H1 (cell line): Measurements from ENCODE around the gene ZNF292. TPM values are rescaled to one million over a fixed set of nuclear protein-coding genes. Genes with fewer than 3 reads are reported as not detected.

Experiments
- CTCF ChIA-PET: fragments of 300-600 bp; sonication (Branson Sonifier 250); formaldehyde crosslinking; loops from one replicate; lab custom pipeline; 2021; ENCODE audit not compliant: partially characterized antibody; lab: Charles Lee
- POLR2A ChIA-PET: fragments of 300-600 bp; sonication (Branson Sonifier 250); formaldehyde crosslinking; loops from one replicate; lab custom pipeline; 2021; ENCODE audit warnings: inconsistent platforms; ENCODE audit not compliant: partially characterized antibody; lab: Charles Lee
- DNase-seq, 2 experiments: peaks; one replicate each; pipeline versions ENCODE4 v3.0.0 to v3.0.0-alpha.2; 2010 to 2022; ENCODE audit warnings: low spot score in 2 of 2, low read depth in 1 of 2, mixed read lengths in 1 of 2
- FAIRE-seq: peaks from 2 replicates; lab custom pipeline; 2011; peaks lifted over from hg19 to GRCh38; lab: Jason Lieb, UNC
- H2AFZ ChIP-seq: 2 replicates; pipeline ENCODE4 v1.8.1; 2012; ENCODE audit warnings: low read length, inconsistent platforms
- H2AK5ac ChIP-seq: 2 replicates; pipeline ENCODE4 v1.6.1; 2013; ENCODE audit warnings: low read depth, low read length
- H2BK120ac ChIP-seq: replicated peaks from 2 replicates; pipeline ENCODE3; 2013; ENCODE audit warnings: low read depth, low read length, inconsistent platforms
- H2BK12ac ChIP-seq: 2 replicates; pipeline ENCODE4 v1.6.1; 2013; ENCODE audit warnings: low read depth, low read length
- H2BK15ac ChIP-seq: 2 replicates; pipeline ENCODE4 v1.6.1; 2013; ENCODE audit warnings: low read length
- H2BK20ac ChIP-seq: 2 replicates; pipeline ENCODE4 v1.6.1; 2013; ENCODE audit warnings: low read length
- H2BK5ac ChIP-seq: 2 replicates; pipeline ENCODE4 v1.6.1; 2013; ENCODE audit warnings: low read depth, low read length
- H3K14ac ChIP-seq: 2 replicates; pipeline ENCODE4 v1.6.1; 2013; ENCODE audit warnings: inconsistent platforms; ENCODE audit not compliant: insufficient read length
- H3K18ac ChIP-seq: 2 replicates; pipeline ENCODE4 v1.6.1; 2013; ENCODE audit warnings: low read length; ENCODE audit errors: extremely low read depth
- H3K23ac ChIP-seq: 2 replicates; pipeline ENCODE4 v1.6.1; 2013; ENCODE audit warnings: inconsistent platforms; ENCODE audit not compliant: insufficient read length
- H3K23me2 ChIP-seq: 2 replicates; pipeline ENCODE4 v1.6.1; 2013; ENCODE audit warnings: low read depth, low read length
- H3K27ac ChIP-seq: 2 replicates; pipeline ENCODE4 v1.6.1; 2011; ENCODE audit warnings: low read depth, low read length, inconsistent platforms
- H3K27me3 ChIP-seq, 4 experiments: replicated peaks in 1 of 4; 1 replicate in 1 of 4; 2 replicates in 3 of 4; pipeline versions ENCODE4 v1.6.1 to v1.8.1; 2011 to 2013; ENCODE audit warnings: low read length in 3 of 4, mild to moderate bottlenecking in 3 of 4, inconsistent platforms in 2 of 4, mixed read lengths in 2 of 4, moderate library complexity in 1 of 4; ENCODE audit not compliant: control insufficient read depth in 3 of 4, insufficient read depth in 3 of 4; ENCODE audit errors: extremely low read depth in 1 of 4
- H3K36me3 ChIP-seq, 4 experiments: 2 replicates each; pipeline versions ENCODE4 v1.6.1 to v1.8.1; 2011 to 2013; ENCODE audit warnings: mild to moderate bottlenecking in 4 of 4, low read length in 3 of 4, moderate library complexity in 2 of 4, control low read depth in 1 of 4, inconsistent platforms in 1 of 4; ENCODE audit not compliant: insufficient read depth in 4 of 4, control insufficient read depth in 2 of 4
- H3K4ac ChIP-seq: replicated peaks from 2 replicates; pipeline ENCODE3; 2013; ENCODE audit warnings: low read length, low read depth, mixed read lengths, inconsistent platforms; ENCODE audit not compliant: insufficient read length
- H3K4me1 ChIP-seq, 4 experiments: replicated peaks in 1 of 4; 1 replicate in 1 of 4; 2 replicates in 3 of 4; pipeline versions ENCODE4 v1.6.1 to v1.8.1; 2011 to 2013; ENCODE audit warnings: low read length in 3 of 4, inconsistent platforms in 2 of 4, mixed read lengths in 1 of 4; ENCODE audit not compliant: insufficient read depth in 4 of 4, control insufficient read depth in 3 of 4
- H3K4me2 ChIP-seq, 2 experiments: 2 replicates each; pipeline versions ENCODE4 v1.6.1 to v1.8.1; 2011 to 2013; ENCODE audit warnings: low read depth in 2 of 2, low read length in 2 of 2, control low read depth in 1 of 2, inconsistent platforms in 1 of 2, mild to moderate bottlenecking in 1 of 2; ENCODE audit not compliant: insufficient read depth in 1 of 2
- H3K4me3 ChIP-seq, 4 experiments: fragments of 200-600, 300-600 bp in 1 of 4; sonication (generic), shearing (Covaris generic), sonication (Bioruptor Twin) in 1 of 4; 2 replicates each; pipeline versions ENCODE4 v1.5.1 to v1.8.1; 2011 to 2016; ENCODE audit warnings: low read length in 4 of 4, low read depth in 3 of 4, control low read depth in 2 of 4, inconsistent platforms in 2 of 4, mild to moderate bottlenecking in 2 of 4, mixed read lengths in 1 of 4, moderate library complexity in 1 of 4; ENCODE audit not compliant: insufficient read depth in 2 of 4; ENCODE audit errors: extremely low read depth in 1 of 4
- H3K56ac ChIP-seq: replicated peaks from 2 replicates; pipeline ENCODE3; 2013; ENCODE audit warnings: low read depth, mild to moderate bottlenecking, mixed read lengths, low read length, inconsistent platforms; ENCODE audit not compliant: insufficient read length
- H3K79me1 ChIP-seq: 2 replicates; pipeline ENCODE4 v1.6.1; 2013; ENCODE audit warnings: low read depth, low read length, control low read depth
- H3K79me2 ChIP-seq, 2 experiments: 2 replicates each; pipeline versions ENCODE4 v1.6.1 to v1.8.1; 2012 to 2013; ENCODE audit warnings: low read length in 2 of 2, mild to moderate bottlenecking in 2 of 2, inconsistent platforms in 1 of 2; ENCODE audit not compliant: insufficient read depth in 2 of 2, control insufficient read depth in 1 of 2
- H3K9ac ChIP-seq, 4 experiments: replicated peaks in 1 of 4; 1 replicate in 1 of 4; 2 replicates in 3 of 4; pipeline versions ENCODE4 v1.6.1 to v1.8.1; 2011 to 2013; ENCODE audit warnings: low read depth in 3 of 4, low read length in 3 of 4, control low read depth in 2 of 4, mild to moderate bottlenecking in 2 of 4, moderate library complexity in 2 of 4, inconsistent platforms in 1 of 4; ENCODE audit errors: extremely low read depth in 1 of 4
- H3K9me3 ChIP-seq, 2 experiments: 2 replicates each; pipeline versions ENCODE4 v1.6.1 to v1.8.1; 2012 to 2013; ENCODE audit warnings: mild to moderate bottlenecking in 2 of 2, moderate library complexity in 2 of 2, control low read depth in 1 of 2, inconsistent platforms in 1 of 2, low read depth in 1 of 2, low read length in 1 of 2, mixed read lengths in 1 of 2; ENCODE audit not compliant: insufficient read depth in 2 of 2
- H4K20me1 ChIP-seq, 2 experiments: replicated peaks in 1 of 2; 2 replicates each; pipeline versions ENCODE3 to v1.8.1; 2011 to 2013; ENCODE audit warnings: inconsistent platforms in 2 of 2, low read length in 2 of 2, mild to moderate bottlenecking in 1 of 2; ENCODE audit not compliant: insufficient read depth in 2 of 2, control insufficient read depth in 1 of 2
- H4K5ac ChIP-seq: 2 replicates; pipeline ENCODE4 v1.6.1; 2013; ENCODE audit warnings: low read length, low read depth, mixed read lengths, inconsistent platforms; ENCODE audit not compliant: insufficient read length
- H4K8ac ChIP-seq: 2 replicates; pipeline ENCODE4 v1.8.0; 2013; ENCODE audit warnings: mild to moderate bottlenecking, moderate library complexity, low read length, inconsistent platforms; ENCODE audit not compliant: insufficient read depth; ENCODE audit errors: extremely low read depth
- H4K91ac ChIP-seq: replicated peaks from 2 replicates; pipeline ENCODE3; 2013; ENCODE audit warnings: low read length, mixed read lengths, inconsistent platforms; ENCODE audit not compliant: insufficient read length
- BRCA1 ChIP-seq: IDR thresholded peaks from 2 replicates; pipeline ENCODE4 v1.6.1; 2012; ENCODE audit warnings: low read depth, low read length, improper control_type of control experiment
- FOSL1 ChIP-seq: IDR thresholded peaks from 2 replicates; pipeline ENCODE4 v1.6.1; 2011; ENCODE audit warnings: mild to moderate bottlenecking, low read depth, low read length, moderate library complexity; ENCODE audit not compliant: insufficient read depth
- MAFK ChIP-seq: IDR thresholded peaks from 2 replicates; pipeline ENCODE4 v1.6.1; 2012; ENCODE audit warnings: low read depth, mild to moderate bottlenecking, improper control_type of control experiment, low read length
- PHF8 ChIP-seq: fragments of 200-600 bp; sonication (generic); conservative IDR thresholded peaks from 2 replicates; pipeline ENCODE4 v1.7.1; 2012; ENCODE audit warnings: low read depth, mild to moderate bottlenecking, inconsistent platforms, low read length, moderate library complexity
- POU5F1 ChIP-seq: IDR thresholded peaks from 2 replicates; pipeline ENCODE4 v1.6.1; 2011; ENCODE audit warnings: low read depth, mild to moderate bottlenecking, low read length, moderate library complexity
- SP1 ChIP-seq: IDR thresholded peaks from 2 replicates; pipeline ENCODE4 v1.6.1; 2011; ENCODE audit warnings: low read depth, low read length
- ZNF274 ChIP-seq: IDR thresholded peaks from 2 replicates; pipeline ENCODE4 v1.7.0; 2012; ENCODE audit warnings: low read length, borderline replicate concordance; ENCODE audit errors: extremely low read depth
- WGBS, 2 experiments: shearing (Covaris generic) in 1 of 2; methylation state at CpG; one replicate each; pipeline versions ENCODE4 v1.1.6 to v1.1.7; 2013 to 2015; ENCODE audit warnings: low lambda C conversion rate in 2 of 2, mixed read lengths in 2 of 2, inconsistent platforms in 1 of 2, low coverage in 1 of 2, missing lambda C conversion rate in 1 of 2; ENCODE audit not compliant: insufficient replicate concordance in 2 of 2, insufficient coverage in 1 of 2, insufficient read length in 1 of 2; ENCODE audit errors: extremely low coverage in 1 of 2, missing lambda C conversion rate in 1 of 2; 5-methylcytosine and 5-hydroxymethylcytosine counted together
- polyA plus RNA-seq, 7 experiments: library from polyadenylated mRNA; depleted of rRNA in 3 of 7; stranded (reverse) in 5 of 7; unstranded in 2 of 7; fragments of >200 nt in 5 of 7; fragments of 200-250 nt in 2 of 7; gene quantifications; 1 replicate in 5 of 7; 2 replicates in 1 of 7; 4 replicates in 1 of 7; pipeline versions ENCODE4 v1.2.1 to v1.2.3, GENCODE V29; 2011 to 2013; ENCODE audit warnings: missing spikeins in 2 of 7, mixed read lengths in 2 of 7
- total RNA-seq: library from RNA; stranded (reverse); fragmentation: NEBNext Ultra II Directional; extraction: Animal tissue kit (Norgen Biotek cat#: 25700); gene quantifications from 2 replicates; pipeline ENCODE4 v1.2.1, GENCODE V29; 2021
- TF ChIP-seq, protein P1 (sequence below), 3 experiments: IDR thresholded peaks; 1 replicate in 2 of 3; 2 replicates in 1 of 3; pipeline versions ENCODE4 v1.5.1 to v1.6.1; 2011; ENCODE audit warnings: low read length in 3 of 3, mild to moderate bottlenecking in 3 of 3, inconsistent platforms in 2 of 3, low read depth in 1 of 3, moderate library complexity in 1 of 3; ENCODE audit not compliant: insufficient read depth in 1 of 3; ENCODE audit errors: control extremely low read depth in 1 of 3
- TF ChIP-seq, protein P2 (sequence below): IDR thresholded peaks from 2 replicates; pipeline ENCODE4 v1.6.1; 2012; ENCODE audit warnings: inconsistent platforms
- TF ChIP-seq, protein P3 (sequence below): IDR thresholded peaks from 2 replicates; pipeline ENCODE4 v1.6.1; 2011; ENCODE audit warnings: low read length, improper control_type of control experiment

The ZNF292 gene
- total and polyA plus RNA-seq, 2 of the 8 experiments (the other 6 are each of a cell fraction or from before 2014, with no cell fraction given): 6.8 to 44.2 TPM

DNA sequence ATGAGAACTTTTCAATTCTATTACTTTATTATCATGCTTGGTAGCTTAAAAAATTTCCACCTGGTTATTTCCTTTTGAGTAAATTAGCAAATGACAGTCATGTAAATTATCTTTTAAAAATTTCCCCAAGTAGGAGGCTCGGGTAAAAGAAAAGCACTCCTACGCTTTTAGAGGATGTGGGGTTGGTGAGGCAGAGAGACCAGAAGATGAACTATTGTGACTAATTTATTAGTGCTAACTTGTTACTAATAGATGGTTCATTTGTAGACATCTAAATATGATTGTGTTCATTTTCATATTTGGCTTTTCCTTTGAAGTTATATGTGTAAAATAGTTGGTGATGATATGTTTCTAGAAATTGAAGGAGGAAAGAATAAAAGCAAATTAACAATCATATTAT, 27.0 kb downstream of the ZNF292 start:
- FAIRE-seq (no peak), DNase-seq (no peak)
- Histone ChIP-seq H2AFZ (no peak overlapping the region), H3K4ac (no peak overlapping the region), H3K79me2 (peaks cover 17 to 99% of the 10 kb centered on the region in 2 experiments), H4K8ac (no peak overlapping the region), H3K4me2 (no peak overlapping the region; a peak in 1 of 4 replicates), H4K5ac (no peak overlapping the region), H2BK120ac (no peak overlapping the region), H2BK20ac (no peak overlapping the region), H2AK5ac (no peak overlapping the region), H4K20me1 (peaks cover 5 to 7% of the 10 kb centered on the region in 2 experiments), H4K91ac (no peak overlapping the region), H3K9ac (no peak overlapping the region), H2BK5ac (no peak overlapping the region), H3K14ac (no peak overlapping the region), H3K4me1 (peaks cover 6 to 28% (median 23%) of the 10 kb centered on the region in 4 experiments), H3K27ac (no peak overlapping the region), H3K23me2 (no peaks in the 10 kb centered on the region), H3K23ac (no peak overlapping the region), H3K9me3 (no peaks in the 10 kb centered on the region), H3K79me1 (peaks cover 9% of the 10 kb centered on the region), H3K56ac (no peak overlapping the region), H3K36me3 (peaks cover 0 to 2% (median 0%) of the 10 kb centered on the region in 4 experiments; a peak in 2 of 8 replicates), H3K18ac (no peak overlapping the region), H3K4me3 (peak overlapping the region in 1 of 4 experiments; percentile 20; a peak in 1 of 8 replicates), H3K27me3 (no peaks in the 10 kb centered on the region), H2BK12ac (no peak overlapping the region), H2BK15ac (no peak overlapping the region)
- WGBS, 2 experiments: 35% methylated on average over 2 of the region's 2 CpGs; no CpG with 5 or more reads in 1 of the 2 experiments
- POLR2A ChIA-PET: interaction anchor here (1.6 kb wide), 1 partner anchor 26 kb away, joined by 6 read pairs; the partner anchor contains the start of gene ZNF292
- CTCF ChIA-PET: interaction anchor here (1.3 kb wide), 1 partner anchor 8 kb away, joined by 5 read pairs; no protein-coding TSS in a partner anchor
- TF ChIP-seq, protein P1, sequence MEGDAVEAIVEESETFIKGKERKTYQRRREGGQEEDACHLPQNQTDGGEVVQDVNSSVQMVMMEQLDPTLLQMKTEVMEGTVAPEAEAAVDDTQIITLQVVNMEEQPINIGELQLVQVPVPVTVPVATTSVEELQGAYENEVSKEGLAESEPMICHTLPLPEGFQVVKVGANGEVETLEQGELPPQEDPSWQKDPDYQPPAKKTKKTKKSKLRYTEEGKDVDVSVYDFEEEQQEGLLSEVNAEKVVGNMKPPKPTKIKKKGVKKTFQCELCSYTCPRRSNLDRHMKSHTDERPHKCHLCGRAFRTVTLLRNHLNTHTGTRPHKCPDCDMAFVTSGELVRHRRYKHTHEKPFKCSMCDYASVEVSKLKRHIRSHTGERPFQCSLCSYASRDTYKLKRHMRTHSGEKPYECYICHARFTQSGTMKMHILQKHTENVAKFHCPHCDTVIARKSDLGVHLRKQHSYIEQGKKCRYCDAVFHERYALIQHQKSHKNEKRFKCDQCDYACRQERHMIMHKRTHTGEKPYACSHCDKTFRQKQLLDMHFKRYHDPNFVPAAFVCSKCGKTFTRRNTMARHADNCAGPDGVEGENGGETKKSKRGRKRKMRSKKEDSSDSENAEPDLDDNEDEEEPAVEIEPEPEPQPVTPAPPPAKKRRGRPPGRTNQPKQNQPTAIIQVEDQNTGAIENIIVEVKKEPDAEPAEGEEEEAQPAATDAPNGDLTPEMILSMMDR (IDR thresholded peaks at IDR 0.05; ENCODE audit: control extremely low read depth in 1 of 3, insufficient read depth in 1 of 3, low read depth in 1 of 3, low read length in 3 of 3): no peak
- no peak for TF ChIP-seq SP1
- no peak for TF ChIP-seq BRCA1
- TF ChIP-seq ZNF274: no peak
- no peak for TF ChIP-seq MAFK
- no peak for TF ChIP-seq FOSL1
- no peak for TF ChIP-seq PHF8
- TF ChIP-seq POU5F1: no peak
- TF ChIP-seq, protein P2, sequence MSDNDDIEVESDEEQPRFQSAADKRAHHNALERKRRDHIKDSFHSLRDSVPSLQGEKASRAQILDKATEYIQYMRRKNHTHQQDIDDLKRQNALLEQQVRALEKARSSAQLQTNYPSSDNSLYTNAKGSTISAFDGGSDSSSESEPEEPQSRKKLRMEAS: no peak
- TF ChIP-seq, protein P3, sequence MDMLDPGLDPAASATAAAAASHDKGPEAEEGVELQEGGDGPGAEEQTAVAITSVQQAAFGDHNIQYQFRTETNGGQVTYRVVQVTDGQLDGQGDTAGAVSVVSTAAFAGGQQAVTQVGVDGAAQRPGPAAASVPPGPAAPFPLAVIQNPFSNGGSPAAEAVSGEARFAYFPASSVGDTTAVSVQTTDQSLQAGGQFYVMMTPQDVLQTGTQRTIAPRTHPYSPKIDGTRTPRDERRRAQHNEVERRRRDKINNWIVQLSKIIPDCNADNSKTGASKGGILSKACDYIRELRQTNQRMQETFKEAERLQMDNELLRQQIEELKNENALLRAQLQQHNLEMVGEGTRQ: no peak
